ENCODE data around the gene GALNT10.
A peak's percentile ranks its signal among the peaks of the same experiment; 100 is the strongest.

Gene GALNT10

GRCh38 chr5:154308443-154309370, 118.2 kb downstream of the GALNT10 start:
- DNase-seq: peak in 1 of 42 donors; percentile 16
- intact Hi-C loops (cut with DNase I): no loop called here

- peak in 13 of 42 donors; percentile 17 to 70 (median 31) for DNase-seq
- intact Hi-C loops (cut with DNase I): no loop called here
These were observed 118.8 kb downstream of the GALNT10 start for GRCh38 chr5:154309371-154309745.

- DNase-seq: no peak
- intact Hi-C loops (cut with DNase I): no loop called here
These were observed 119.3 kb downstream of the GALNT10 start for GRCh38 chr5:154309805-154310204.

GRCh38 chr5:154311362-154311761, 120.8 kb downstream of the GALNT10 start:
- intact Hi-C loops (cut with DNase I): no loop called here
- no peak for DNase-seq

- intact Hi-C loops (cut with DNase I): no loop called here
- DNase-seq: no peak
These were observed 121.5 kb downstream of the GALNT10 start for GRCh38 chr5:154312000-154312399.

GRCh38 chr5:154312576-154312975, 122.0 kb downstream of the GALNT10 start:
- intact Hi-C loops (cut with DNase I): no loop called here
- DNase-seq: peak in 1 of 42 donors; percentile 8

GRCh38 chr5:154313360-154314017, 123.0 kb downstream of the GALNT10 start:
- intact Hi-C loops (cut with DNase I): no loop called here
- DNase-seq: peak in 1 of 42 donors; percentile 35

- DNase-seq: peak in 1 of 42 donors; percentile 16
- intact Hi-C loops (cut with DNase I): no loop called here
These were observed 124.7 kb downstream of the GALNT10 start for GRCh38 chr5:154315196-154315595.

- intact Hi-C loops (cut with DNase I): no loop called here
- DNase-seq: no peak
These were observed 125.2 kb downstream of the GALNT10 start for GRCh38 chr5:154315756-154316155.

GRCh38 chr5:154316223-154316935, 125.8 kb downstream of the GALNT10 start:
- intact Hi-C loops (cut with DNase I): no loop called here

GRCh38 chr5:154317916-154318315, 127.4 kb downstream of the GALNT10 start:
- intact Hi-C loops (cut with DNase I): no loop called here

More at GRCh38 chr5:154316223-154316935, 125.8 kb downstream of the GALNT10 start:
- DNase-seq: peak in 1 of 42 donors; percentile 14

GRCh38 chr5:154318691-154319090, 128.2 kb downstream of the GALNT10 start:
- intact Hi-C loops (cut with DNase I): no loop called here
- DNase-seq: no peak

More at GRCh38 chr5:154317916-154318315, 127.4 kb downstream of the GALNT10 start:
- no peak for DNase-seq

GRCh38 chr5:154319736-154320135, 129.2 kb downstream of the GALNT10 start:
- DNase-seq: no peak
- intact Hi-C loops (cut with DNase I): no loop called here

GRCh38 chr5:154320224-154321089, 129.9 kb downstream of the GALNT10 start:
- intact Hi-C loops (cut with DNase I): no loop called here
- DNase-seq: no peak

GRCh38 chr5:154321546-154321945, 131.0 kb downstream of the GALNT10 start:
- intact Hi-C loops (cut with DNase I): no loop called here
- DNase-seq: no peak

- DNase-seq: no peak
- intact Hi-C loops (cut with DNase I): no loop called here
These were observed 133.5 kb downstream of the GALNT10 start for GRCh38 chr5:154324033-154324432.

- DNase-seq: no peak
- intact Hi-C loops (cut with DNase I): no loop called here
These were observed 135.0 kb downstream of the GALNT10 start for GRCh38 chr5:154325566-154325965.

GRCh38 chr5:154329062-154329461, 138.5 kb downstream of the GALNT10 start:
- intact Hi-C loops (cut with DNase I): no loop called here
- no peak for DNase-seq

Data from head of caudate nucleus (tissue), 42 donors.